Measurements from ENCODE around the gene CNOT10. TPM values are rescaled to one million over a fixed set of nuclear protein-coding genes. Genes with fewer than 3 reads are reported as not detected.

Gene CNOT10
- total RNA-seq, result 40.3 TPM

GRCh38 chr3:32684800-32685542 lies at the start of gene CNOT10:
Gene CNOT10 (plus strand): TSS chr3:32685188. CDS start chr3:32685461, 273 bp downstream.

GRCh38 chr3:32817558-32818228 lies 132.7 kb downstream of the CNOT10 start, which contains the start of gene TRIM71:
Gene TRIM71 (plus strand): TSS chr3:32817997. CDS start chr3:32818081, 84 bp downstream.

Other genes starting within 250 kb of the CNOT10 start
- 94.5 TPM for gene CMTM6, start 182.3 kb upstream of the CNOT10 start, total RNA-seq
- gene DYNC1LI1, start 114.3 kb upstream of the CNOT10 start, total RNA-seq, result 75.0 TPM
- gene TRIM71, start 132.8 kb downstream of the CNOT10 start, total RNA-seq, result 9.7 TPM

Measured in camera-type eye (tissue), 1 donor.